LNCaP clone FGC (cell line): ENCODE results near the gene SUMO3.

Experiments used
- DNase-seq: peaks from one replicate; pipeline ENCODE4 v3.0.0-alpha.2; 2011; ENCODE audit warnings: low read depth
- H3K4me3 ChIP-seq: 2 replicates; pipeline ENCODE4 v1.5.1; 2011; ENCODE audit warnings: mild to moderate bottlenecking, low read depth, low read length, control low read depth
- TF ChIP-seq, protein P1 (sequence below): IDR thresholded peaks from 2 replicates; pipeline ENCODE4 v1.5.1; 2012; ENCODE audit warnings: mild to moderate bottlenecking; ENCODE audit not compliant: control insufficient read depth, insufficient read depth; ENCODE audit errors: extremely low read depth

The SUMO3 gene

DNA sequence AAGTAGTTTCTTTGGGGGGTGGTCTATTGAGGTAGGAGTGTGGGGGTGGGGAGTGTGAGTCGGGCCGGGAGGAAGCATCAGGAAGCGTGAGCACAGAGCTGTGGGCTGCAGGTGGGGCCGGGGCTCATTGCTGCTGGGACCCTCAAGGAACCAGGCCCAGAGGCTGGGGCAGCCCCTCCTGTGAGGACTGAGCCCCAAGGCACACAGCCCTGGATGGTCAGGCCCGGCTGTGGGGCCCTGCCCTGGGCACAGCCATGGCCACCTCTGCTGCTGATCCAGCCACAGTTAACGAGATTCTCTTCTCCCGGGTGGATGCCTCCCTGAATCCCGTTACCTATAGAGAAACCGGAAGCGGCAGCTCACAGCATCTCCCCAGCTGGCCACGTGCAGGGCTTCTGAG lies 22.9 kb upstream of the SUMO3 start:
- H3K4me3 ChIP-seq = no peak overlapping the region
- no peak for DNase-seq
- TF ChIP-seq, protein P1, sequence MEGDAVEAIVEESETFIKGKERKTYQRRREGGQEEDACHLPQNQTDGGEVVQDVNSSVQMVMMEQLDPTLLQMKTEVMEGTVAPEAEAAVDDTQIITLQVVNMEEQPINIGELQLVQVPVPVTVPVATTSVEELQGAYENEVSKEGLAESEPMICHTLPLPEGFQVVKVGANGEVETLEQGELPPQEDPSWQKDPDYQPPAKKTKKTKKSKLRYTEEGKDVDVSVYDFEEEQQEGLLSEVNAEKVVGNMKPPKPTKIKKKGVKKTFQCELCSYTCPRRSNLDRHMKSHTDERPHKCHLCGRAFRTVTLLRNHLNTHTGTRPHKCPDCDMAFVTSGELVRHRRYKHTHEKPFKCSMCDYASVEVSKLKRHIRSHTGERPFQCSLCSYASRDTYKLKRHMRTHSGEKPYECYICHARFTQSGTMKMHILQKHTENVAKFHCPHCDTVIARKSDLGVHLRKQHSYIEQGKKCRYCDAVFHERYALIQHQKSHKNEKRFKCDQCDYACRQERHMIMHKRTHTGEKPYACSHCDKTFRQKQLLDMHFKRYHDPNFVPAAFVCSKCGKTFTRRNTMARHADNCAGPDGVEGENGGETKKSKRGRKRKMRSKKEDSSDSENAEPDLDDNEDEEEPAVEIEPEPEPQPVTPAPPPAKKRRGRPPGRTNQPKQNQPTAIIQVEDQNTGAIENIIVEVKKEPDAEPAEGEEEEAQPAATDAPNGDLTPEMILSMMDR = no peak

DNA sequence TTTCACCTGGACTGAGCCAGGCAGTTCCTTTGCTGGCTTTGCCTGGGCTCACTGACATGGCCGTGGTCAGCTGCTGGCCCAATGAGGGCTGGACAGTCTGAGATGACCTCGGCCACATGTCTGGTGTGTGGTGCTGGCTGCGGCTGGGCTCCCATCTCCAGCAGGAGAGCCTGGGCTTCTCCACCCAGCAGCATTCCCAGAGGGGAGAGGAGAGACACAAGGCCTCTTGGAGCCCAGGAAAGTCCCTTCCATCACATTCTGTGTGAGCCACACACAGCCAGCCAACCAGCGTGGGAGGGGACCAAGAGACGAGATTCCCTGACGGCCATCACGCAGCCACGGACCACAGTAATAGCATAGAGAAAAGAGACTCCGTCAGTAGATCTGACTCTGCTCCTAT lies 21.1 kb upstream of the SUMO3 start:
- no peak for DNase-seq
- TF ChIP-seq, protein P1 = no peak
- H3K4me3 ChIP-seq = no peak overlapping the region

DNA sequence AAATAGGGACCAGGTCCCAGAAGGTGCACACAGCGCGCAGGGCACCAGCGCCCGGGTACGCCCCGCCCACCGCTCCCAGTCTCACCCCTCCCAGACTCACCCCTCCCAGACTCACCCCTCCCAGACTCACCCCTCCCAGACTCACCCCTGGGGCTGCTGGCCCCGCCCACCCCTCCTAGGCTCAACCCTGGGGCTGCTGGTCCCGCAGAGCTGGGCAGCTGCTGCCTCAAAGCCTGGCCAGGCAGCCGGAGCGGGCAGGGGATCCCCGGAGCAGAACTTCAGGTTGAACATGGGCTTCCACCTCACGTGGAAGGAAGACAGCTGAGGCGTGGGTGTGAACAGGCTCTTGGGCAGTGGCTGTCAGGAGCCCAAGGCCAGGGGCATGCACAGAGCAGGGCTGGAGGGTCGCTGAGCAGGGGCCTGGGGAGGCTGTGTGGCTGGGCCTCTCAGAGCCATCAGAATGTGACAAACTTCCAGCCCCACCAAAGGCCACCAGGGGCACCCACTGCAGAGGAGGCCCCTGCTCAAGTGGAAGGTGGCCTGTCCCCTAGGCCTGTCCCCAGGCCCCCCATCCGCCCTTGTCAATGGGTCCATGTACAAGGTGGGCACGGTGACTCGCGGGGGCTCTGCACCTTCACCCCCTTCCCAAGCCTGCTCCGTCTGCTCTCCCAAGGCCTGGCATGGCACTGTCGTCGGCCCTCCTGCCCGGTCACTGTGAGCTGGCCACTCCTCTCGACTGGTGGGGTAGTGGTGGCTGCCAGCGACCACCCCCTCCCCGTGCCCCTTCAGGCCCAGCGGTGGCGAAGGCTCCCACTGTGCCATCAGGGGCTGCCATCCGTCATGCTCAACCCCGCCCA lies 20.4 kb upstream of the SUMO3 start:
- TF ChIP-seq, protein P1 = no peak
- no peak overlapping the region for H3K4me3 ChIP-seq
- no peak for DNase-seq

DNA sequence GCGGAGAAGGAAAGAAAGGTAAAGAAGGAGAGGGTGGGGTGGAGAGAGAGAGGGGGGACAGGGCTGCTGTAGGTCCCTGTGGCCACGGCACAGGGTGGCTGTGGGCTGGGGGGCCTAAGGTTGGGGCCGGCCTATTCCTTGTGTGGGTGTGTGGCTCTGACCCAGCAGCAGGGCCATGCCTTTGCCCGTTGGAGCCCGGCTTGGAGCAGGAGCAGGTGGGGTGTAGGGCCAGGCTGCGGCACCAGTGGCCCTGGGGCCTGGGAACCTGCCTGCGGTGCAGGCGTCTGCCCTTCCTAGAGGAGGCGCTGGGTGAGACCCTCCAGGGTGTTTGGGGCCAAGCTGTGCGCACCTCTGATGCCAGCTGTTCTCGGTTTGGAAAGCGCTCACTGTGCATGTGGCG lies 19.7 kb upstream of the SUMO3 start:
- DNase-seq = no peak
- no peak overlapping the region for H3K4me3 ChIP-seq
- TF ChIP-seq, protein P1 = no peak

DNA sequence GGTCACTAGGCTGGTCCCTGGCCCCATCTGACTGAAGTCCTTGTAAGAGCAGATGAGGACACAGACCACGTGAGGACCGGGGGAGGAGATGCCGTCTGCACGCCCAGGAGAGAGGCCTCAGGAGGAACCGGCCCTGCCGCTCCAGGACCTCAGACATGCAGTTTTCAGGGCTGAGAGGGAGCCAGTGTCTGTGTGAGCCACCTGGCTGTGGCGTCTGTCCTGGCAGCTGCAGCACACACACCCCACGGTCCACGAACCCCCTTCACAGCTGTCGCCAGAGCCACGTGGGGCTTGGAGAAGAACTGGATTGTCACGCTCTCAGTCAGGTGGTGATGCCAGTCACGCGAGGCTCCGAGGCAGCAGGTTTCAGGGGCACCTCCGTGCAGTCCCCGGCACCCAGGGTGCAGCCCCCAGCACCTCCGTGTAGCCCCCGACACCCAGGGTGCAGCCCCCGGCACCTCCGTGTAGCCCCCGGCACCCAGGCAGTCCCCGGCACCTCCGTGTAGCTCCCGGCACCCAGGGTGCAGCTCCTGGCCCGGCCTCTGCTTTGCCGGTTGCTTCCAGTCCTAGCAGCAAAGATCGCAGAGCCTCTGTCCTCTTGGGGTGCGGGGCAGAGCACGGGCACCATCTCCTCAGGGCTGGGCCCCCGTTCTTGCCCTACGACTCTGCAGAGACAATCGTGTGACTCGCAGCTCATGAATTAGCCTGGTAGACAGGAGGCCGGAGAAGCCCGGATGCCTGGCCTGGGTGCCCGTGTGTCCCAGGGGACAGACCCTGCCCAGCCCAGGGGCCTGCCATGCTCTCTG lies 19.0 kb upstream of the SUMO3 start:
- peak; percentile 68 for DNase-seq
- TF ChIP-seq, protein P1 = no peak
- H3K4me3 ChIP-seq = no peak overlapping the region

DNA sequence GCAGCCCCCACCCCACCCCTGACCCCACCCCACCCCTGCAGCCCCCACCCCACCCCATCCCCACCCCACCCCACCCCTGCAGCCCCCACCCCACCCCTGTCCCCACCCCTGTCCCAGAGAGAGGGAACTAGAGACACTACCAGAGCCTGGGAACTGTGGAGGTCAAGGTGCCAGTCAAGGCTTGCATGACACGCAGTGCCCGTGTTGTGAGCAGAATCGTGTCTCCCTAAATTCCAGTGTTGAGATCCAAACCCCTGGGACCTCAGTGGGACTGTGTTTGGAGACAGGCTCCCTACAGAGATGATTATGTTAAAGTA lies 18.4 kb upstream of the SUMO3 start:
- TF ChIP-seq, protein P1 = no peak
- DNase-seq = no peak
- no peak overlapping the region for H3K4me3 ChIP-seq
